Stimulated activated CD4-positive, alpha-beta T cell treated with anti-CD3 and anti-CD28 coated beads, Interleukin-4, amount 100 ng/mL, for 4 hours (primary cell): ENCODE data around the gene GNA14.
"Not testable (repeated sequence)": the region's sequence is repeated elsewhere in the genome, so short reads cannot be mapped to it uniquely, and the experiment has no call there.

Experiments
- DNase-seq, 2 experiments: peaks; one replicate each; pipeline ENCODE4 v3.0.0-alpha.2; 2020

Gene GNA14

GRCh38 chr9:77648234-77649108 is at the start of gene GNA14:
TSS of gene GNA14 (minus strand) at chr9:77648322. CDS start at chr9:77647793, 529 bp downstream.
- DNase-seq, result no peak

- DNase-seq, result no peak
Observed at GRCh38 chr9:77697238-77697984, 49.3 kb upstream of the GNA14 start.

DNA sequence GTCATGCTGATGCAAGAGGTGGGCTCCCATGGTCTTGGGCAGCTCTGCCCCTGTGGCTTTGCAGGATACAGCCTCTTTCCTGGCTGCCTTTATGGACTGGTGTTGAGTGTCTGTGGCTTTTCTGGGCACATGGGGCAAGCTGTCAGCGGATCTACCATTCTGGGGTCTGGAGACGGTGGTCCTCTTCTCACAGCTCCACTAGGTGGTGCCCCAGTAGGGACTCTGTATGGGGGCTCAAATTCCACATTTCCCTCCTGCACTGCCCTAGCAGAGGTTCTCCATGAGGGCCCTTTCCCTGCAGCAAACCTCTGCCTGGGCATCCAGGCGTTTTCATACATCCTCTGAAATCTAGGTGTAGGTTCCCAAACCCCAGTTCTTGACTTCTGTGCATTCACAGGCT is 42.6 kb upstream of the GNA14 start:
- not testable (repeated sequence) for DNase-seq

- not testable (repeated sequence) for DNase-seq
Observed at GRCh38 chr9:77690119-77690518, 42.0 kb upstream of the GNA14 start.

DNA sequence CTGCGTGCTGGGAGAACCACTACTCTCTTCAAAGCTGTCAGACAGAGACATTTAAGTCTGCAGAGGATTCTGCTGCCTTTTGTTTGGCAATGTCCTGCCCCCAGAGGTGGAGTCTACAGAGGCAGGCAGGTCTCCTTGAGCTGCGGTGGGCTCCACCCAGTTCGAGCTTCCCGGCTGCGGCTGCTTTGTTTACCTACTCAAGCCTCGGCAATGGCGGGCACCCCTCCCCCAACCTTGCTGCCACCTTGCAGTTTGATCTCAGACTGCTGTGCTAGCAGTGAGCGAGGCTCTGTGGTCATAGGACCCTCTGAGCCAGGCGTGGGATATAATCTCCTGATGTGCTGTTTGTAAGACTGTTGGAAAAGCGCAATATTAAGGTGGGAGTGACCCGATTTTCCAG is 39.6 kb upstream of the GNA14 start:
- not testable (repeated sequence) for DNase-seq

DNA sequence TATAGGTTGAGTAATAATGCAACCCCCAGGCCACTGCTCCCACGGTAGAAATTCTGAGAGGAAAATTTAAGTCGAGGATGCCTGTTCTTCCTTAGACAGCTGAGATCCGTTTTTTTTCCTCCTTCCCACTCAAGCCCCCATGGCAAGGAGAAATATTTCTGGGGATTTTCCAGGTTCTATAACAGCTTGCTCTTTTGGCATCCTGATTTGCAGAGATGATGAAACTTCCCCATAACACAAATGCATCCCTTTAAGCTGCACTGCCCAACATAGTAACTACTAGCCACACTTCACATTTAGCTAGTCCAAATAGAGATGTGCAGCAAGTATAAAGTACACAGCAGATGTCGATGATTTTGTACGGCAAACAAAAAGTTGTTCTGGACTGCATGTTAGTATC is 32.5 kb upstream of the GNA14 start:
- no peak for DNase-seq

- no peak for DNase-seq
Observed at GRCh38 chr9:77679661-77680368, 31.7 kb upstream of the GNA14 start.

GRCh38 chr9:77679088-77679487 is 31.0 kb upstream of the GNA14 start:
- no peak for DNase-seq

- DNase-seq, result no peak
Observed at GRCh38 chr9:77677957-77678535, 29.9 kb upstream of the GNA14 start.

- DNase-seq, result no peak
Observed at GRCh38 chr9:77677397-77677796, 29.3 kb upstream of the GNA14 start.

DNA sequence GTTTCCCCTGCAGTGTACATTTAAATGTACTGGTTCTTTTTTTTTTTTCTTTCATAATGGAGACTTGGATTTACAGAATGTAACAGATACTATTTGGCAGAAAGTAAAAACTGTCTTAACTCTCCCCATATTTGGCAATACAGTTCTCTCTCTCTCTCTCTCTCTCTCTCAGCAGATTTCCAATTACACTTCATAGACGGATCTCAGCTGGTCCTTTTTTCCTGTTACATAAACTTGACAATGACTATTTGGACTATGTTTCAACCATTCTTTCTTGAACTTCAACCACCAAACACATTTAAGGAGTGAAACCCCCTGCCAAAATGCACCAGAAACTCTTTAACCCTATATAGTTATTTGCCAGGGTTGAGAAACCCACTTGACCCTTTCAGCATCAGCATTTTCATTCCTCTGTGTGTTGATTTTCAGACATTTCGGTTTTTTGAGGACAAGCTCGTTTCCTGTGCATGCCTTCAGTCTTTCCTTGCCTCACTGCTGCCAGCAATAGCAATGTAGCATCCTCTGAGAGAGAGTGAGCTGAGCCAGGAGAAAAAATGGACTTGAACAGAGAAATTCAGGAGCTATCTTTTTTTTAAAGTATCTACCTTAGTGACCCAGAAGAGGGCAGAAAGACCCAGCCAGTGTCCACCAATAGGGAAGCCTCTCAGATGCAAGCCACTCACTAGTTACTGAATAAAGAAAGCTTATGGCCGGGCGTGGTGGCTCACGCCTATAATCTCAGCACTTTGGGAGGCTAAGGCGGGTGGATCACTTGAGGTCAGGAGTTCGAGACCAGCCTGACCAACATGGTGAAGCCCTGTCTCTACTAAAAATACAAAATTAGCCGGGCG is 26.0 kb upstream of the GNA14 start:
- no peak for DNase-seq

GRCh38 chr9:77672183-77672582 is 24.1 kb upstream of the GNA14 start:
- DNase-seq, result no peak

DNA sequence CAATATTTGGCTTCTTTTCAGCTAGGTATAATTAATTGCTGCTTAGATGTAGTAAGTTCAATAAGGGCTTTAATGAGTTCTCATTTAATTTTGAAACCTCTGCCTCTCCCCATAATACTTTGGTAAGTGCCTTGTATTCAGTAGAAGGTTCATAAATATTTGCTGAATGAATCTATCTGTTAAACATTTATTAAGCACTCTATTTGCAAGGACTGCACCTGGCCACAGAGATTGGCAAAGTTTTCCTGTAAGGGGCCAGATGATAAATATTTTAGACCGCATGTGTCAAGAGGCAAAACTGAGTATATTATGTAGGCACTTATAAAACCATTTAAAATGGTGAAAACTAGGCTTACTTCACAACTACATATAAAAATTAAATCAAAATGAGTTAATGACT is 19.0 kb upstream of the GNA14 start:
- DNase-seq, result no peak

- DNase-seq, result no peak
Observed at GRCh38 chr9:77663754-77664153, 15.6 kb upstream of the GNA14 start.

GRCh38 chr9:77661566-77662085 is 13.5 kb upstream of the GNA14 start:
- no peak for DNase-seq

- no peak for DNase-seq
Observed at GRCh38 chr9:77659926-77660325, 11.8 kb upstream of the GNA14 start.

GRCh38 chr9:77651203-77651602 is 3.1 kb upstream of the GNA14 start:
- no peak for DNase-seq

DNA sequence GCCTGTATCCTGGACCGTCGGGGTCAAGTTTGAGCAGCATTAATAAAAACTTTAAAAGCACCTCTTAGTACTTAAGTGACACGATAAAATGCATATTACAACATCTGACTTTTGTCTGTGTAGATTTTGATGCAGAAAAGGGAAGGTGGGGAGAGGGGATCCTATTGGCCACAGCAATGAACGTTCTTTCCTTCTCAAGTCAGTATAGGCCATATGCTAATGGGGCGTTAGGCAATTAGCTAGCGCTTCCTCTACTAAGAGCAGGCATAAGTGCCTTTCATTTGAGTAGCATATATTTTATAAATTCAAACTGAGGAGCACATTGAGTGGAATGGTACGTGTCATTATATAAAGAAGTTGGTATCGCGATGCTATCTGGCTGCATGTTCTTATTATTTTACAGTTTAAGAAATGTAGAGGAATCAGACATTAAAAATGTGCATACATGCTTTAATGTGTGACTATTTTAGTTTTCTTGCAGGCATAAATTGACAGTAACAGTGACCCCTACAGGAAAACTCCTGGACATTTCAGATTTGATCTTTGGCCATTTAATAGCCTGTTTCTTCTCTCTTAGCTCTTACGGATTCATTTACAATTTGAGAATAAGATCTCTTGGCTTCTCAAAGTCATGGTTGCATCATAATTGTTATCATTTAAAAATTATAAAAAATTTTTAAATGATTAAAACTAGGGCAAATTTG is 1.1 kb upstream of the GNA14 start:
- no peak for DNase-seq

DNA sequence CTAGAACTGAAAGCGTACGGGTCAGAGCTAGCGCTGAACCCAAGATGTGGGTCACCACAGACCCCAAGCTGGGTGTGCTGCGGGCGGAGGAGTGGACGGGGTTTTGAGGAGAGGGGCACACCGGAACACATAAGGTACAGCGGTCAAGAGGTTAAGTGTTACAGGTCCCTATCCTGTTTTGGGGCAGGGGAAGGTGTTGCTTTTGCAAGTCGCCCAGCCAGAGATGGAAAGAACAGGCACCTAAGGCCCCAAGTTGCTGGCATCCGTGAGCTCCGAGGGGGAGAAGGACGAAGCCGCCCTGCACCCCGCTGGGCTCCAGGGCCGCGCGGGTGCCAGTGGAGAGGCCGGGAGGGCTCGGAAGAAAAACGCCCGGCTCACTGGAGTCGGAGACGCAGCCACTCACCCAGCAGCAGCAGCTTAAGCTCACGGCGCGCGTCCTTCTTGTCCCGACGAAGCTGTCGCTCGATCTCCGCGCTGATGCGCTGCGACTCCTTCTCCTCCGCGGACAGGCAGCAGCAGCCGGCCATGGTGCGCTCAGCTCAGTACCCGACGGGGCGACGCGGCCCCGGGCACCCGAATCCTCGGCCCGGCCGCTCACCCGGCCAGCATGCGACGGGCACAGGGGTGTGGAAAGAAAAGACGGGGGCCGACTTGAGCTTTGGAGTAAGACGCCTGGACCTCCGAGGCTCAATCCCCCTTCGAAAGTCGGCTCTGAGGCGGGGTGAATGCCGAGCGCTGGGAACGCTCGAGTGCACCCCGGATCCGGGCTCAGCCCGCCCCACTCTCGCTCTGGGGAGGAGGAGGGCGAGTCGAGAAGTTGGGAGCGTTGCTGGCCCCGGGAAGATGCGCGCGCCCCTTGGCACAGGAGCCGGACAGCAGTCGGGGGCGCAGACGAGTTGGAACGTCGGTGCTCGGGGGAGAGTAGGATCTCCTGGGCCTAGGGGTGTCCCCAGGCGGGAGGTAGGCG is 572 bp downstream of the GNA14 start:
- DNase-seq, result no peak

DNA sequence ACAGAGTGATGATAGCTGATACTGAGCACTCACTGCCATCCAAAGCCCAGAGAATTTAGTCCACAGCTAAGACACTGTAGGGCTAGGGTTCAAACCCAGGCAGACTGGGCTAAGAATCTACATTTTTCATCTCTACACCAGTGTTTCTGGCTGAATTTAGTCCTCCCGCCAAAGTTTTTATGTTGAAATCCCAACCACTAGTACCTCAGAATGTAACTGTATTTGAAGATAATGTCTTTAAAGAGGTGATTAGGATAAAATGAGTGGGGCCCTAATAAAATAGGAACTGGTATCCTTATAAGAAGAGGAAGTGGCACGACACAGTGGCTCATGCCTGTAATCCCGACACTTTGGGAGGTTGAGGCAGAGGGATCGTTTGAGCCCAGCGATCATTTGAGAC is 4.3 kb downstream of the GNA14 start:
- DNase-seq, result no peak
